Pons (tissue), 1 donor: Measurements from ENCODE around the gene LEO1.

Source experiments
- DNase-seq: peaks from one replicate; pipeline ENCODE4 v3.0.0-alpha.2; 2016; ENCODE audit warnings: low spot score

LEO1 gene

GRCh38 chr15:51971375-51972133 lies at the start of gene LEO1:
LEO1 (minus strand) TSS chr15:51971778; CDS start chr15:51971745, 33 bp downstream.
- peak; percentile 95 for DNase-seq

- peak; percentile 60 for DNase-seq
Measured at GRCh38 chr15:52021128-52021671, 49.6 kb upstream of the LEO1 start.

GRCh38 chr15:52020221-52021085 lies 48.9 kb upstream of the LEO1 start:
- DNase-seq: no peak

- DNase-seq: peak; percentile 85
Measured at GRCh38 chr15:52019394-52020220, 48.0 kb upstream of the LEO1 start.

GRCh38 chr15:52018693-52019393 lies 47.3 kb upstream of the LEO1 start, which contains the start of gene MAPK6:
MAPK6 (plus strand) TSS chr15:52019219; CDS start chr15:52046461, 27,242 bp downstream.
- peak; percentile 90 for DNase-seq

- DNase-seq: no peak
Measured at GRCh38 chr15:52018244-52018643, 46.7 kb upstream of the LEO1 start.

- no peak for DNase-seq
Measured at GRCh38 chr15:52016316-52016715, 44.7 kb upstream of the LEO1 start.

- DNase-seq: no peak
Measured at GRCh38 chr15:52014616-52015015, 43.0 kb upstream of the LEO1 start.

- no peak for DNase-seq
Measured at GRCh38 chr15:52013151-52013791, 41.7 kb upstream of the LEO1 start.

GRCh38 chr15:52012210-52012609 lies 40.6 kb upstream of the LEO1 start:
- no peak for DNase-seq

GRCh38 chr15:52011711-52012144 lies 40.1 kb upstream of the LEO1 start:
- peak; percentile 94 for DNase-seq

GRCh38 chr15:52010633-52011595 lies 39.3 kb upstream of the LEO1 start:
- no peak for DNase-seq

- DNase-seq: peak; percentile 17
Measured at GRCh38 chr15:52008698-52009434, 37.3 kb upstream of the LEO1 start.

- no peak for DNase-seq
Measured at GRCh38 chr15:52008359-52008697, 36.8 kb upstream of the LEO1 start.

GRCh38 chr15:52006702-52007340 lies 35.2 kb upstream of the LEO1 start:
- no peak for DNase-seq

GRCh38 chr15:52005748-52006701 lies 34.4 kb upstream of the LEO1 start:
- DNase-seq: no peak

GRCh38 chr15:52004806-52005205 lies 33.2 kb upstream of the LEO1 start:
- DNase-seq: no peak
